GM18867 (cell line): ENCODE data around the gene LDB1.

ENCODE experiments used
- ATAC-seq: cut with Tn5 transposase; IDR thresholded peaks from one replicate; pipeline ENCODE4 v1.9.1; 2021; ENCODE audit warnings: mild to moderate bottlenecking, moderate library complexity; ENCODE audit not compliant: unreplicated experiment

LDB1 gene

DNA sequence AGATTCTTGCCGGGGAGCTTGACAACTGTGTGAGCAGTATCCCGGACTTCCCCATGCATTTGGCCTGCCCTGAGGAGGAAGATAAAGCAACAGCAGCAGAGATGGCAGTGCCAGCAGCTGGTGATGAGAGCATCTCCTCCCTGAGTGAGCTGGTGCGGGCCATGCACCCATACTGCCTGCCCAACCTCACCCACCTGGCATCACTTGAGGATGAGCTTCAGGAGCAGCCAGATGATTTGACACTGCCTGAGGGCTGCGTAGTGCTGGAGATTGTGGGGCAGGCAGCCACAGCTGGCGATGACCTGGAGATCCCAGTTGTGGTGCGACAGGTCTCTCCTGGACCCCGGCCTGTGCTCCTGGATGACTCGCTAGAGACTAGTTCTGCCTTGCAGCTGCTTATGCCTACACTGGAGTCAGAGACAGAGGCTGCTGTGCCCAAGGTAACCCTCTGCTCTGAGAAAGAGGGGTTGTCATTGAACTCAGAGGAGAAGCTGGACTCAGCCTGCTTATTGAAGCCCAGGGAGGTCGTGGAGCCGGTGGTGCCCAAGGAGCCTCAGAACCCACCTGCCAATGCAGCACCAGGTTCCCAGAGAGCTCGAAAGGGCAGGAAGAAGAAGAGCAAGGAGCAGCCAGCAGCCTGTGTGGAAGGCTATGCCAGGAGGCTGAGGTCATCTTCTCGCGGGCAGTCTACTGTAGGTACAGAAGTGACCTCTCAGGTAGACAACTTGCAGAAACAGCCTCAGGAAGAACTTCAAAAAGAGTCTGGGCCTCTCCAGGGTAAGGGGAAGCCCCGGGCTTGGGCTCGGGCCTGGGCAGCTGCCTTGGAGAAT lies 19.3 kb upstream of the LDB1 start:
- no peak for ATAC-seq

DNA sequence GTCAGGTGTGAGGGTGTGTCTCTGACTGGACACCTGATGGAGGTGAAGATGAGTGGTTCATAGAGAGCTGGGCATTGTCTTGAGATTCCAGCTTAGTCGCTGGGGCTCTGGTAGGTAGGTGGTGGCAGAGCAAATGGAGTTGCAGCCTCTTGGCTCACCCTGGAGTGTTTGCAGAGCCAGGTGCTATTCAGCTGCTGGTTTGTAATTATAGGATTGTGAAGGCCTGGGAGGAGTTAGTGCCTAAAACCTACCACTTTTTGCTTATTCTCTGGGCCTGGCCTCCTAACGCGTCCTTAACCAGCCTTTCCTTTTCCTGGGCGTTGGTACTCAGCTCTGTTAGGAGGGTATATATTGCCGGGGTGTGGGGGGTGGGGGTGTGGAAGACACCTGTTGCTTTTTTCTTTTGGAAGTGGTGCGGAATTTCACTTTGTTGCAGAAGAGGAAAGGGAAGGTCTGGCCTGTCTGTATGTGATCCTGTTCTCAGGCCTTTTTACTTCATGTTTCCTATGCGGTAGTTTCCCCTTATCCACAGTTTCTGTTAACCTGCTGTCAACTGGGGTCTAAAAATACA lies 15.9 kb upstream of the LDB1 start:
- no peak for ATAC-seq

DNA sequence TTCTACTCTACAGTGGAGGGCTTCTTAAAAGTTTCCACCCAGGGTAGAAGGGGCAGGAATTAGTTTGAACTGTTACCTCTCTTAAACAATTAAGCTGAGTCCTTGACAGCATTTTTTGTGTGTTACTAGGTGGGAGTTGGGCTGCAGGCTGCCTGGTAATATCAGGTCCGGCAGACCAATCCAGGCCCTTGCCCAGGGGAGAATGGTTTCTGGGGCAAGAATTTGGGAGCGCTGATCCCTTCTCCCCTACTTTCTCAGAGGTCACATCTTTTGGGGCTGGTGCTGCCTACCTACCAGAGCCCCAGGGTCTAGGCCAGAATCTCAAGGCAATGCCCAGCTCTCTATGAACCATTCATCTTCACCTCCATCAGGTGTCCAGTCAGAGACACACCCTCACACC lies 14.2 kb upstream of the LDB1 start:
- ATAC-seq = no peak

DNA sequence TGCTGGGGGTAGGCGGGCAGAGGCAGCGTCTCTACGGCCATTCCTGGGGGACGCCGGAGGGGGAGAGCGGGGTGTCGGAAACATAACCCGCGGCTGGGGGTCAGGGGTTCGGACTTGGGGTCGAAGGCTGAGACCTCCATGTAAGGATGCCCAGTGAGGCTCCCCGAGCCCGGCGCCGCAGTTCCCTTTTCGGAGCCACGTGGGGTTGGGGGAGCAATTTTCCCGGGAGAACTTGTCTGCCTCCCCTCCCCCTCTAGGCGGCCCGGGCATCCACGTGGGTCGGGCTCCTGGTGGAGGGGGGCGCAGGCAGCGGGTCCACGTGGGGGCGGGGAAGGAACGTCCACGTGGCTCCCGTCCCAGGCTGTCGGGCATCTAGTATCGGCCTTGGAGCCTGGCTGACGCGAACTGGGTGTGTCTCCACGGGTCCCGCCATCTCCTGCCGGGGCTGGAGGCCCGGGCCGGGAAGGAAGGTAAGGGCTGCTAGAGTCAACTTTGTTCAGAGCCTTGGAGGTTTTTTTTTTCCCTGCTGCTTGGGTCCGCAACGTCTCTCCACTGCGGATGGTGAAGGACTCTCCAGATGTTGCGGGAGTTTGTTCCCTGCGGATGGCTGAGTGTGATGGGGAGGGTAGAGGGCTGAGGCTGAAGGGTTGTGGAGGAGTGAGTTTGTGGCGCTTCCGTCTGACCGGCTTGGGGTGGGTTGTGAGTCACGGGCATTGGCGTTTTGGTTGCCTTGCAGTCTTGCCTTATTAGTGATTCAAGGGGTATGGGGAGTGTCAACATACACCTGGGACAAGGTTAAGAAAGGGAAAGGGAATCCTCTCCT lies 13.4 kb upstream of the LDB1 start:
- ATAC-seq = peak; percentile 8

DNA sequence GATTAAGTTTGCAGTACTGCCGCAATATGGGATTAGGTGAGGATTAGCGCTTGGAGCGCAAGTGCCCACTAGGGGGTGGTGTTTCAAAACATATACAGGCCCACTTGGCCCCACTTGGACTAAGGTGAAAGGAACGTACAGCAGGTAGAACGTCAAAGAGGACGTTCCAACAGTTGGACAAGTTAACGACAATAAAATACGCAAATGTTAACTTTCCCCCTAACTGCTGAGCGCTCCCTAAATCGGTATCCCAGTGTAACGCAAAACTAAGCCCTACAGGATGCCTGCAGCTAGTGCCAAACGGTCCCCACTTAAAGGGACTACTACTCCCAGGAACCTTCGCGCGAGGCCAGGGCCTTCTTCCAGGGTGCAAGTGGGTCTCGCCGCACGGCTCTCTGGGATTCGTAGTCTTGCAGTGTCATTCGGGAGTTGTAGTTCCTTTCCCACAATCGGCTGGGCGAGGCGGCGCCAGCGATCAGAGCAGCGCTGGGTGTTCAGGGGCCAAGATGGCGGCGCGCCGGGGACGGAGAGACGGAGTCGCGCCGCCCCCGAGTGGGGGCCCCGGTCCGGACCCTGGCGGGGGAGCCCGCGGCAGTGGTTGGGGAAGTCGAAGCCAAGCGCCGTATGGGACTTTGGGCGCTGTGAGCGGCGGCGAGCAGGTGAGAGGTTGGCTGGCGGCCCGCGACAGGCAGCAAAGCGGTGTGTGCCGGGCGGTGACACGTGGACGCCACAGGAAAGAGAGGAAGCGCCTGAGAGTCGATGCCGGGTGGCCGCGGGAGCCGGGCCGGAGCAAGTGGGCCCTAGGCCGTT lies 12.6 kb upstream of the LDB1 start, which contains the start of gene PPRC1:
Gene PPRC1, plus strand, starts transcription at position 478 of the 810 bp plus-strand sequence. Its CDS starts 29 bp downstream, at position 507.
- ATAC-seq = peak; percentile 87

DNA sequence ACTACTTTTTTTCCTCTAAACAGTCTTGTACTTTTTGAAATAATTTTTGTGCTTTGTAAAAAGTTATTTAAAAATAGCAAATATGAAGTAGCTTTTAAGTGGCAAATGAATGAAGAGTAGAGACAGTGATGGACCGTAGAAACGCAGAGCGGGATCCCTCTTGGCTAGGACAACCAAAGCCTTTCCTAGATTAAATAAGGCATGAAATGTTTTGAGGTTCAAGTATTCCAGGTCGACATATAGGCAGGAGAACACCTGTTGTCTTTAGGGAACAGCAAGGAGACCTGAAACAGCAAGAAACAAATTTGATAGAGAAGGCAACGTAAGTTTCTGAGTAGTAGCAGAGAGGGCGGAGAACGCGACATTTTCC lies 12.0 kb upstream of the LDB1 start:
- no peak for ATAC-seq

DNA sequence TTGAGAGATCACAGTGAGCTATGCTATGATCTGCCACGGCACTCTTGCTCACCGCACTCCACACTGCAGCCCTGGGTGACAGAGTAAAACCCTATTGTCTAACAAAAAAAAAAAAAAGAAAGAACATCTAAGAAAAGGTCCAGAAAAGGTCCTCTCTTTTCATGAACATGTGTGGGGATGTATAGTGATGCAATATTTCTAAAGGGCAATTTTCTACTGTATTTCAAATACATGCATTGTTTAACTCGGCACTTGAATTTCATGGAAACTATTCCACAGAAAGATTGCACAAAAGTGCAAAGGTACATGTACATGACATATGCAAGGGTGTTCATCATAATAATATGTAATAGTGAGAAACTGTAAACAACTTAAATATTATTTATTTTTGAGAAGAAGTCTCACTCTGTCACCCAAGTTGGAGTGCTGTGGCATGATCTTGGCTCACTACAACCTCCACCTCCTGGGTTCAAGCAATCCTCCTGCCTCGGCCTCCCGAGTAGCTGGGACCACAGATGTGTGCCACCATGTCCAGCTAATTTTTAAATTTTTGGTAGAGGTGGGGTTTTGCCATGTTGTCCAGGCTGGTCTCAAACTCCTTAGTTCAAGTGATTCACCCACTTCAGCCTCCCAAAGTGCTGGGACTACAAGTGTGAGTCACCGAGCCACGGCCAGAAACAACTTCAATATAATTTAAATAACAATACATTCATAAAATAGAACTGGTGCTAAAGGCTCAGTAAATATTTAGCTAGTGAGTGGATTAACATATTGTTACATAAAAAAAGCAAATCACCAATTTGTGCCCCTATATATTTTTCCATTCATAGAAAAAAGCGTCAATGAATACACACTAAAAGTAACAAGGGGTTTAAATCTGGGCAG lies 11.4 kb upstream of the LDB1 start:
- ATAC-seq = no peak

DNA sequence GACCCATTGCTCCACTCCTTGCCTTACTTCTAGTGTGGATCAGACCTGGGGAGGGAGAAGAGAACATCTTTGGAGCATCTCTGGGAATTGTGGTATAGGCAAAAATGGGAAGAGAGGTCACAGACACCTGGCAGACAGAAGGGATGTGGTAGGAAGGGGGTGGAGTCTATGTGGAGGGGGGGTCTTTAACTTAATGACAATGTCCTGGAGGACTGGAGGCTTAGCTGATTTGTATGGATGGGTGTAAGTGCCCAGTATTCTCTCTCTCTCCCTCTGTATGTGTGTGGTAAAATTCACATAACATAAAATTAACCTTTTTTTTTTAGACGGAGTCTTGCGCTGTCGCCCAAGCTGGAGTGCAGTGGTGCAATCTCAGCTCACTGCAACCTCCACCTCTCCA lies 3.1 kb upstream of the LDB1 start:
- no peak for ATAC-seq

DNA sequence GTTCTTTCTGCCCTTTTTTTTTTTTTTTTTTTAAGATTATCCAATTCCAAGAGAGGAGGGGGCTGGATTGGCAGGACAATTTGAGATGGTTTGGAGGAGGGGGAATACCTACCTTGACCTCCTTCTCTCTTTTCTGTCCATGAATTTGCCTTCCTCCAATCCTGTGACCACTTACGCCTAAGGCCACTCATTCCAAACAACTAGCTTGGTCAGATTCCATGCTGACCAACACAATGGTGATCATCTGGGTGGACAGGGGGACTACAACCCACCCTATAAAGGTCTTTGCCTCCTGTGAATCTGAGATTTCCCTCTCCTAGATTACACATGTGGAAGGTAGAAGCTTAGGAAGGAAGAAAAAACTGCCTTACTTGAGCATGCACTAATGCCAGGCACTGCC lies 2.3 kb upstream of the LDB1 start:
- no peak for ATAC-seq

DNA sequence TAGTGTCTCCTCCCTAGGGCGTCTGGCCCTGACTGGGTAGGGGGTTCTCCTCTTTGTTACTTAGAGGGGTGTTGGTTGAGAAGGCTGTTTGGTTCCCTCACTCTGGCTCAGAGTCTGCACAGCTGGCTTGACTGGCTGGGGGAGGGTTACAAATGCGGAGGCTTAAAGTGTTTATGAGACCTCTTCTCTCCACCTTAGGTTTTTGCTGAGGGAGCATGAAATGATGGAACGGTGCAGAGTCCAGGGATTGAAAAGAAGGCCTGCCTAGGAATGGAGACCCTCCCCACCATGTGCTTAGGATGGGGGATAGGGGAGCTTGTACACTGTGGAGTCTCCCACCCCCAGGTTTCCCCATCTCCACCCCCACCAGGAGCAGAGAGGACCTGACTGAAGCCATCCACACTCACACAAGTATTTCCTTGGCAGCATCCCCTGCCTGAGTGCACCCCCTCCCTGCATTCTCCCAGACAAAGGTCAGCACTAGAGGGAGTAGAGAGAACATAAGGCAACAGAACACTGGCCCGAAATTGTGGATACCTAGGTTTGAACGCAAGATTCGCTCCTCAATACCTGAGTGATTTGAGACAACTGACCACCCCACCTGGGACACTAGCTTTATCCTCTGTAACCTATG lies 1.7 kb upstream of the LDB1 start:
- no peak for ATAC-seq

DNA sequence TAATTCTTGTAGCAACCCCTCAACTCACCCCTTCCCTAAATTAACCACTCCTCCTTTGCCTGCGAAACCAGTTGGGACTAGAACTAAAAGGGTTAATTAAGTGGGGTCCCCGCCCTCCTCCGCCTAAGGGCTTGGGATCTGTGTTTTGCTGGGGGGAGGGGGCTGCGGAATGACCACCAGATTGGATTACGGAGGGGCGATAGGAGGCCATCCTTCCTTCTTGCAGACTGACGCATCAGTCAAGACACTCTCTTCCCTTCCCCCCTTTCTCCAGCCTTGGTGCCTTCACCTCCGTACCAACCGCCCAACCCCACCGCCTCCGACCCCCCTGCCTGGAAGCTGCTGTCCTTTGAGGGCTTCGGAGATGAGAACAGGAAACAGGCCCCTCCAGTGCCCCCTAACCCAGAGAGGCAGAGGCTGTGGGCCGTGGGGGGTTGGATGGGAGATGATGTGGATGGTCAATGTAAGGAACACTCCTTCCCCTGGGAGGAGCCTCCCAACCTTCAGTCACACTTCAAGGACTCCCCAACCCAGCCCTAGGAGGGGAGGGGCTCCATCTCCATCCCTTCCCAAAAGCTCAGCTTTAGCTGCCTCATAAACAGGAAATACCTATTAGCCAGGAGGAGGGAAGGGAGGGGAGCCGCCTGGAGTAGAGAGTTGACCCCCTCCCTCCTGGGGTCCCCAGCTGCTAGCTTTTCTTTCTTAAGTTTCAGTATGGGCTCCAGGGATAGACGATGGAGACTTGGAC lies 997 bp upstream of the LDB1 start:
- ATAC-seq = no peak

DNA sequence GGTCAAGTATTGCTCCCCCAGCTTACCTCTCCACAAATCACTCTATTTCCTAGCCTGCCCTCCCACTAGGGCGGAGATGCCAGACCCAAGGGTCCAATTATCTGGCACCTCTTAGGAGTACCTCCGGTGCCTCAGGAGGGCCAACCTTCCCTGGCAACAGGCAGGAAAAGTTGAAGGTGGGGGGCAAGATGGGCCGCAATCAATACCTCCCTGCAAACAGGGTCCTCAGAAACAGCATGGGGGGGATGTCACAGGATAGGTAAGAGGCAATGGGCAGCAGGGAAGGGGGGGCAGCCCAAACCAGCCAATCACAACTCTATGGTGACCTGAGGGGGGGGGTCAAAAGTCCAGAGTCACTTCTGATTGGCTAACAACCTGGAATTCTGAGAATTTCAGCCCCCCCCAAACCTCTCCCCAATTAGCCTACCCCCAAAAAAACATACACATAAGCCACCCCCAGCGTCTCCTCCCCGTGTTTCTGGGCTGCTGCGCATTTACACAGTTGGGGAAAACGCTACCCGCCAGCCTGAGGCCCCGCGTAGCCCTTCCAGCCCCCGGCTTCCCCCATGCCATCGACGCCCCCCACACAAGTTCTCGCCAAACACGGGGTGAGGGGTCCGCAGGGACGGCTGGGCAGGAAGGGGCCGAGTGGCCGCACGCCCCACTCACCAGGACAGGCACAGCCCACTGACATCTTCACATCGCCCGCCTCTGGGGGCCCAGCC lies 589 bp downstream of the LDB1 start:
- ATAC-seq = no peak

DNA sequence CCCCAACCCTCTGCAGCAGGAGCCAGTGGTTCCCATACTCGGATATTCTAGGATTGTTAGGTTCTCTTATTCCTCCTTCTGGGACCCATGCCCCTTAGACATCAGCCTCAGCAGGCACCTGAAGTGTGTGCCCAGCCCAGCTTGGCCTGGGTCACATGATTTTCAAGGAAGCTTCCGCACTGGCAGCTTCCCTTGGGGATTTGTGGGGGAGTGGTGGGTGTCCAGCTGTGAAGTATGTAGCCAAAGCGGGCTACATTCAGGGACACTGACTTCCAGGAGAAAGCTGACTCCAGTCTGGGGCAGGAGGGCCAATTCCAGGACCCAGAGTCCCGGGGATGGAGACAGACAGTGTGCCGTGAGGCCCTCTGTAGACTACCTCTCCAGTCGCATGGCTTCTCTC lies 1.3 kb downstream of the LDB1 start:
- ATAC-seq = no peak

DNA sequence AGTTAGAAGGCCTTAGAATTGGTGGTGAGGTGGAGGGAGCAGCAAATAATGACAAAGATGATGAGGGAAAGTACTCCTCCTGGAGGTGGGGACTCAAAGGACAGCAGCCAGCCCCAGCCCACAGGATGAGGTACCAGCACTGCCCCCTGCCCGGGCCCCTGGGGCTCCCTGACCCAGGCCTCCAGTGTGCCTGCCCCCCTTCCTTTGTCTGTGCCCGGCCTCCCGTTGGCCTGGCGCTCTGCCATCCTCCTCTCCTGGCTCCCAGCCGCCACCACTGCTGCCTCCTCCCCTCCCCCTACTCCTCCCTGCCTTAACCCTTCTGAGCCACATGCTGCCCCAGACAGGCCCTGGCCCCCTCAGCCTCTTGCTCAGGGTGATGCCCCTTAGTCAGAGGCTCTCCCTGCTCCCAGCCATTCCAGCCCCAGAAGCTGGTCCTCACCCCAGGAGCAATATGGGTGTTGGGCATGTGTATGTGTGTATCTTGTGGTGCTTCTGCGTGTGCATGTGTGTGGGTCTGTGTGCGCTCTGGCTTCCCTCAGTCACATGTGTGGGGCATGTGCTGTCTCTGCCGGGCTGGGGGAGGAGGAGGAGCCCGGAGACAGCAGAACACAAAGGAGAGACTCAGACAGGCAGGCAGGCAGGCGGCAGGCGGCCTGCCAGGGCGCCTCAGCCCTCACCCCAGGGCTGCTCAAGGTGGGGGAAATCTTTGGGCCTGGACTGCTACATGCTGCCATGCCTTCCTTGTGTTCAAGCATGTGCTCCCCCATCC lies 2.6 kb downstream of the LDB1 start:
- no peak for ATAC-seq

DNA sequence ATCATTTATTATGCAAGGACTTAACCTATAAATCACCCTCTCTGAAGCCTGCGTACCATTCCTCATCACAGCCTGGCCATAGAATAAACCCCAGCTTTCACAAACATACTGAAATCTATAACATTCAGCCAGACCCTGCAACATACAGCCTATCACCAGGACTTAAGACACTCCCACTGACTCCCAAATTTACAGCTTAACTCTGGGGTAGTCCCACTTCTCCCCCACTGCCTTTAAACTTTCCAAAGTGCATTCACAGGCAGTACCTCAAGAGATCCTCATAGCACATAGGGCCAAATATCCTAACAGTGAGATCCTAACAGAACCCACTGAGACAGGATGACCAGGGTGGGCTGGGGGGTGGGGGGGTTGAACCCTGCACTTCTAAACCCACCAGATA lies 3.5 kb downstream of the LDB1 start:
- no peak for ATAC-seq

DNA sequence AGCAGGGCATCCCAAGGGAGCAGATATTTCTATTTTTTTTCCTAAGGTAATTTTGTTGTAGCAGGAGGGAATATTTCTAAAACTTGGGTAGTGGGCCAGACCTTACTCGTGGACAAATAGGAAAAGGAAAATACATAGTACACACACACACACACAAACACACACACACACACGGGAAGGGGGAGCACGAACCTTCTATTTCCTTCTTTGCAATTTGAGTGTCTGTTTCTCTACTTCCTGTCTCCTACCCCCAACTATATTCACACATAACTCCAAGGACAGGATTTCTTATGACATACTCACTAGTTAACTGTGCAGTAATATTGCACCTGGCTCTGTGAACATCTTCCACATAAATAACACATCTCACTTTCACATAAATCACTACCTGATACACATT lies 4.4 kb downstream of the LDB1 start:
- ATAC-seq = no peak

DNA sequence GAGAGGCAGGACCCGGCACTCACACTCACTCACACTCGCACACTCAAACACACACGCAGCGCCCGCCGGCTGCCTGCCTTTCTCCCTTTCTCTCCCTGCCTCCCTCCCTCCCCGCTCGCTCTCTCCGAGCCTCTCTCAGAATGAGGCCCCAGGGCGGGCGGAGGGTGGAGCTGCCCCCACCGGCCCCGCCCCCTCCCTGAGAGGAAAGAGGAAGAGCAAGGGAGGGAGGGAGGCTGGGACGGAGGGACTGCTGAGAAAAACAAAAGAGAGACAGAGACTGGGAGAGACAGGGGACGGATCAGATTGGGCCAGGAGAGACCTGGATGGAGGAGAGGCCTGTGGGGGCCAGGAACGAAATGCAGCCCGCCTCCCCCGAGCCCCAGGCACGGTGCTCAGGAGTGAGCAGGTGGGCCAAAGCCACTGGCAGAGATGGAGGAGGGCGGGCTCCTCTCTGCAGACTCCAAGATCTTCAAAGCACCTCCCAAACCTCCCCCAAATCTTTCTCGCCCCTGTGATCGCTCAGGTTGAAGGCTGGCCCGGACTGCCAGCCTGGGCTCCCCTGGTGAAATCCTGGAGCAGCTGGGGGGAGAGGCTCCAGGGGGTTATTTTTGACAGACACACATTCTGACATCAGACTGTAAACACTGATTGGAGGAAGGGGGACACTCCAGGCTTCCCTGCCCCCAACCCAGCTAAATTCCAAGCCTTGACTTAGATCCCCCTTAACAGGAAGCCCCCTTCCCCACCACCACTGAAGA lies 5.1 kb downstream of the LDB1 start:
- ATAC-seq = peak; percentile 67
